ENCODE data around the gene TTLL11. TPM values are rescaled to one million over a fixed set of nuclear protein-coding genes. Genes with fewer than 3 reads are reported as not detected.
A peak's percentile ranks its signal among the peaks of the same experiment; 100 is the strongest.

TTLL11 gene
- total RNA-seq, 6 donors from 2014 or later: 6.8 to 18.9 (median 12.9) TPM

GRCh38 chr9:122020398-122020797 is 72.7 kb downstream of the TTLL11 start:
- H3K4me1 ChIP-seq: peaks cover 0 to 4% (median 0%) of the 10 kb centered on the region in 4 donors
- H3K36me3 ChIP-seq: peaks cover 0 to 3% (median 0%) of the 10 kb centered on the region in 4 donors
- no peaks in the 10 kb centered on the region for H3K9me3 ChIP-seq
- DNase-seq: no peak
- no peak overlapping the region for H3K4me3 ChIP-seq
- WGBS, 2 donors: 61 to 70% methylated on average over 2 of the region's 2 CpGs
- peak in 1 of 2 donors; percentile 26 for ATAC-seq (ENCODE audit: low FRiP score in 2 of 2)
- H3K27me3 ChIP-seq: no peaks in the 10 kb centered on the region
- H3K27ac ChIP-seq: no peak overlapping the region
- TF ChIP-seq POLR2A (IDR thresholded peaks at IDR 0.05) (no peak), CTCF (IDR thresholded peaks at IDR 0.05) (no peak), POLR2AphosphoS5 (IDR thresholded peaks at IDR 0.05) (no peak), EP300 (IDR thresholded peaks at IDR 0.05) (no peak)

GRCh38 chr9:122016744-122017143 is 76.4 kb downstream of the TTLL11 start:
- peaks cover 0 to 4% (median 0%) of the 10 kb centered on the region in 4 donors for H3K4me1 ChIP-seq
- ATAC-seq (ENCODE audit: low FRiP score in 2 of 2): no peak
- TF ChIP-seq POLR2A (IDR thresholded peaks at IDR 0.05) (no peak), EP300 (IDR thresholded peaks at IDR 0.05) (no peak), CTCF (IDR thresholded peaks at IDR 0.05) (no peak), POLR2AphosphoS5 (IDR thresholded peaks at IDR 0.05) (no peak)

GRCh38 chr9:122016309-122016708 is 76.8 kb downstream of the TTLL11 start:
- TF ChIP-seq POLR2AphosphoS5 (IDR thresholded peaks at IDR 0.05) (no peak), POLR2A (IDR thresholded peaks at IDR 0.05) (no peak), CTCF (IDR thresholded peaks at IDR 0.05) (no peak), EP300 (IDR thresholded peaks at IDR 0.05) (no peak)
- WGBS, 2 donors: 66 to 70% methylated on average over 7 of the region's 7 CpGs
- no peak overlapping the region for H3K4me3 ChIP-seq
- no peak for DNase-seq
- H3K4me1 ChIP-seq: peaks cover 0 to 4% (median 0%) of the 10 kb centered on the region in 4 donors
- H3K9me3 ChIP-seq: no peaks in the 10 kb centered on the region
- no peak overlapping the region for H3K27ac ChIP-seq
- ATAC-seq (ENCODE audit: low FRiP score in 2 of 2): no peak
- H3K27me3 ChIP-seq: no peaks in the 10 kb centered on the region
- H3K36me3 ChIP-seq: no peaks in the 10 kb centered on the region

More at GRCh38 chr9:122016744-122017143, 76.4 kb downstream of the TTLL11 start:
- Histone ChIP-seq H3K27me3 (no peaks in the 10 kb centered on the region), H3K27ac (no peak overlapping the region), H3K4me3 (no peak overlapping the region), H3K36me3 (no peaks in the 10 kb centered on the region), H3K9me3 (no peaks in the 10 kb centered on the region)
- no peak for DNase-seq
- WGBS, 2 donors: 49 to 52% methylated on average over 6 of the region's 6 CpGs

GRCh38 chr9:122015170-122015821 is 77.8 kb downstream of the TTLL11 start:
- Histone ChIP-seq H3K4me3 (no peak overlapping the region), H3K4me1 (peaks cover 0 to 4% (median 0%) of the 10 kb centered on the region in 4 donors), H3K9me3 (no peaks in the 10 kb centered on the region), H3K27ac (no peak overlapping the region), H3K27me3 (no peaks in the 10 kb centered on the region), H3K36me3 (no peaks in the 10 kb centered on the region)
- TF ChIP-seq CTCF (IDR thresholded peaks at IDR 0.05): no peak
- TF ChIP-seq POLR2A (IDR thresholded peaks at IDR 0.05): no peak
- TF ChIP-seq EP300 (IDR thresholded peaks at IDR 0.05): no peak
- no peak for TF ChIP-seq POLR2AphosphoS5 (IDR thresholded peaks at IDR 0.05)
- WGBS, 2 donors: 75 to 85% methylated on average over 11 of the region's 11 CpGs
- ATAC-seq (ENCODE audit: low FRiP score in 2 of 2): no peak
- DNase-seq: peak in 1 of 2 donors; percentile 63

Measured in upper lobe of left lung (tissue), 6 donors.